Stimulated activated memory B cell treated with anti-CD40 and anti-IgM and Interleukin-4, amounts not matched to agents 10 μg/mL and 1 μg/mL and 100 μg/mL, for 72 hours (primary cell): ENCODE measurements around the gene POC1B.

Source experiments
- ATAC-seq: fragments of 150-1000 bp; cut with Tn5 transposase; 2 replicates; pipeline ENCODE4 v1.10.0; 2021
- H3K27ac Mint-ChIP-seq: one replicate; pipeline ENCODE4 v1.8.0; 2022; ENCODE audit warnings: mild to moderate bottlenecking, mixed read lengths
- H3K27me3 Mint-ChIP-seq: one replicate; pipeline ENCODE4 v1.8.0; 2022; ENCODE audit warnings: mixed read lengths
- H3K36me3 Mint-ChIP-seq: one replicate; pipeline ENCODE4 v1.8.0; 2022; ENCODE audit warnings: mixed read lengths
- H3K4me1 Mint-ChIP-seq: one replicate; pipeline ENCODE4 v1.8.0; 2022; ENCODE audit warnings: mixed read lengths
- H3K4me3 Mint-ChIP-seq: one replicate; pipeline ENCODE4 v1.8.0; 2022; ENCODE audit warnings: mild to moderate bottlenecking, moderate library complexity, mixed read lengths
- H3K9me3 Mint-ChIP-seq: one replicate; pipeline ENCODE4 v1.8.0; 2022; ENCODE audit warnings: mixed read lengths

The POC1B gene

DNA sequence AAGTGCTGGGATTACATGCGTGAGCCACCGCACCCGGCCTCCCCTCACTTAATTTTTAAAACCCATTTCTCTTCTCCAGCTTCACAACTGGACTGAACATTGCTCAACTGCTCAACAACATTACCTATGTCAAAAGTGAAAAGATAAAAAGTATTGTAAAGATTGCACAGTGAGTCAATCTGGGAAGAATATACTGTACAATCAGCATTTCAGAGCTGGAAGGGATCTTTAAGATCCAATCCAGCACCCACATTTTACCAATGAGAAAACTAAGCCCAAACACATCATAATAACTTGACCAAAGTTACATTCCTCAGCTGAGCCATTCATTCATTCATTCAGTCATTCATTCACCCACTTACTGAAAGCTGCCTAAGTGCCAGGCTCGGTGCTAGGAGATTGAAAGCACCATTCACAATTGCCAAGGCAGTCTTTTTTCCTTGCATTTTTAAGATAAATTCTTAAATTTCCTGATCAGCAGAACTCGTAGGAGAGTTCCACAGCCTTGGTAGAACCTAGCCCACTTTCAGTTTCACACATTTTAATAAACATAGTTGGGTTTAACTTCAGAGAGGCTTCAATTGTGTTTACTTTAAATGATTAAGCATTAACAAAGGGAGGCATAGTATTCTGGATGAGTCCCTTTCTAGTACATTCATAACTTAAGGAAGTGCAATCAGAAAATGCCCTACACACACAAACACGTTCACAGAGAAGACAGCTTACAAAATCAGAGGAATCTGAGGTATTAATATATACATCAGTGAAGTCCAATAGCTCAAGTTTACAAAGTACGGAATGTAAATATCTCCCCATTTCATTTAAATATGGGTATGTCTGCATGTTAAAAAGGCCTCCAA lies 4.3 kb downstream of the POC1B start:
- Mint-ChIP-seq H3K4me3 (peak overlapping the region; percentile 39), H3K4me1 (peaks cover 40% of the 10 kb centered on the region), H3K27ac (peak overlapping the region; percentile 35), H3K36me3 (peaks cover 19% of the 10 kb centered on the region), H3K27me3 (no peaks in the 10 kb centered on the region), H3K9me3 (no peaks in the 10 kb centered on the region)
- no peak for ATAC-seq

DNA sequence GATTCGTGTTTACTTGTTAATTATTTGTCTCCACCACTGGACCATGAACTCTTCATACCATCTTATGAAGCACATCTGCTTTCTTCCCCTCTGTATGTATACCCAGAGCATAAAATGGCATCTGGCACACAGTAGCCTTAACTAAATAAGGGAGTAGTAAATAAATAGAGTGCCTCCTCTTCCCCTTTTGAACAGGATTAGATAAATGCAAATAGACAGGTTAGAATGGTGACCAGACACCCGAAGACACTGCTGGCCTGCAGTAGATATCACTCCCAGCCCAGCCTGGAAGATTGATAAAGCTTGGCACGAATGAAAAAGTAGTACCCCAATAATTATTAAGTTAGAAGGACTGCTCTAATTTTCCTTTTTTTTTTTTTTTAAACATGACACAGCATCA lies 8.1 kb downstream of the POC1B start:
- ATAC-seq, result no peak

GRCh38 chr12:89516633-89517032 lies 9.2 kb downstream of the POC1B start:
- ATAC-seq, result no peak
- Mint-ChIP-seq H3K9me3 (no peaks in the 10 kb centered on the region), H3K27ac (no peak overlapping the region), H3K36me3 (peaks cover 4% of the 10 kb centered on the region), H3K27me3 (no peaks in the 10 kb centered on the region), H3K4me3 (no peak overlapping the region), H3K4me1 (peaks cover 15% of the 10 kb centered on the region)

More for the DNA sequence above, 8.1 kb downstream of the POC1B start:
- Mint-ChIP-seq H3K9me3 (no peaks in the 10 kb centered on the region), H3K4me3 (no peak overlapping the region), H3K4me1 (peaks cover 21% of the 10 kb centered on the region), H3K36me3 (peaks cover 6% of the 10 kb centered on the region), H3K27ac (no peak overlapping the region), H3K27me3 (no peaks in the 10 kb centered on the region)

DNA sequence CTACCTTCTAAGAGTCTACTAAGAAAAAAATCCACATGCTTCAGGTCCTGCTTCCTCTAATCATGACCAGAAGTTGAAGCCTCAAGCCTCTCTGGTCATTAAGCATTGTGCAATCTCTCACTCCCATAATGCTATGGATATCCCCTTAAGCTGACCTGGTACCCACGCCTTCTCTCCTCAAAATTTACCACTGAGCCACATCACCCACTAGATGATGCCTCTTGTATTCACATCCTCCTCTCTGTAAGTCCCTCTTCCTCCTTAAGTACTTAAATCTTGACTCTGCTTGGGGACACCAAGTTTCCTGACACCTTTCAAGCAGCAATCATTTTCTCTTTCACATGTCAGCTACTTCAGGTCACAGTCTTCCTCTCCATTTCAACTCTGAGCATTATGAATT lies 11.1 kb downstream of the POC1B start:
- H3K4me3 Mint-ChIP-seq, result no peak overlapping the region
- no peaks in the 10 kb centered on the region for H3K9me3 Mint-ChIP-seq
- H3K4me1 Mint-ChIP-seq, result peaks cover 8% of the 10 kb centered on the region
- no peak overlapping the region for H3K27ac Mint-ChIP-seq
- no peaks in the 10 kb centered on the region for H3K27me3 Mint-ChIP-seq
- ATAC-seq, result peak; percentile 65
- peaks cover 4% of the 10 kb centered on the region for H3K36me3 Mint-ChIP-seq

DNA sequence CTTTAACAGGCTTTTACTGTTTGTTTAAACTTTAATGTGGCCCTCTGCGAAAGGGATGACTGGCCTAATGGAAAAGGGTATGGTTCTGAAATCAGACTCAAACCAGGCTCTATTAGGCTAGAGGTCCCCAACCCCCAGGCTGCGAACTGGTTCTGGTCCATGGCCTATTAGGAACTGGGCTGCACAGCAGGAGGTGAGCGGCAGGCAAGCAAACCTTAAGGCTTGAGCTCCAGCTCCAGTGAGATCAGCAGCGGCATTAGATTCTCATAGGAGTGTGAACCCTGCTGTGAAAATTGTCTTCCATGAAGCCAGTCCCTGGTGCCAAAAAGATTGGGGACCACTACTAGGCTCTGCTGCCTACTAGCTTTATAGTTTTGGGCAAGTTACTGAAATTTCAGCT lies 12.3 kb downstream of the POC1B start:
- Mint-ChIP-seq H3K27me3 (no peaks in the 10 kb centered on the region), H3K4me3 (no peak overlapping the region), H3K36me3 (peaks cover 1% of the 10 kb centered on the region), H3K27ac (no peak overlapping the region), H3K9me3 (no peaks in the 10 kb centered on the region), H3K4me1 (peaks cover 3% of the 10 kb centered on the region)
- no peak for ATAC-seq

GRCh38 chr12:89507015-89507824 lies 18.6 kb downstream of the POC1B start:
- H3K9me3 Mint-ChIP-seq, result no peaks in the 10 kb centered on the region
- H3K36me3 Mint-ChIP-seq, result peaks cover 13% of the 10 kb centered on the region
- no peak for ATAC-seq
- H3K27me3 Mint-ChIP-seq, result no peaks in the 10 kb centered on the region
- no peak overlapping the region for H3K27ac Mint-ChIP-seq
- no peak overlapping the region for H3K4me3 Mint-ChIP-seq
- peaks cover 15% of the 10 kb centered on the region for H3K4me1 Mint-ChIP-seq

GRCh38 chr12:89506050-89506449 lies 19.8 kb downstream of the POC1B start:
- Mint-ChIP-seq H3K9me3 (no peaks in the 10 kb centered on the region), H3K4me1 (peaks cover 21% of the 10 kb centered on the region), H3K4me3 (no peak overlapping the region), H3K36me3 (peaks cover 24% of the 10 kb centered on the region), H3K27ac (no peak overlapping the region), H3K27me3 (no peaks in the 10 kb centered on the region)
- ATAC-seq, result no peak

GRCh38 chr12:89504560-89505346 lies 21.1 kb downstream of the POC1B start:
- no peak for ATAC-seq
- H3K4me1 Mint-ChIP-seq, result peaks cover 23% of the 10 kb centered on the region
- H3K27me3 Mint-ChIP-seq, result no peaks in the 10 kb centered on the region
- H3K27ac Mint-ChIP-seq, result no peak overlapping the region
- H3K9me3 Mint-ChIP-seq, result no peaks in the 10 kb centered on the region
- H3K4me3 Mint-ChIP-seq, result no peak overlapping the region
- H3K36me3 Mint-ChIP-seq, result peaks cover 34% of the 10 kb centered on the region

GRCh38 chr12:89501793-89502192 lies 24.1 kb downstream of the POC1B start:
- H3K9me3 Mint-ChIP-seq, result no peaks in the 10 kb centered on the region
- no peaks in the 10 kb centered on the region for H3K27me3 Mint-ChIP-seq
- no peak overlapping the region for H3K4me3 Mint-ChIP-seq
- peaks cover 23% of the 10 kb centered on the region for H3K4me1 Mint-ChIP-seq
- no peak overlapping the region for H3K27ac Mint-ChIP-seq
- H3K36me3 Mint-ChIP-seq, result peaks cover 45% of the 10 kb centered on the region
- ATAC-seq, result no peak

GRCh38 chr12:89499857-89500256 lies 26.0 kb downstream of the POC1B start:
- H3K27ac Mint-ChIP-seq, result no peak overlapping the region
- peaks cover 26% of the 10 kb centered on the region for H3K4me1 Mint-ChIP-seq
- no peak for ATAC-seq
- H3K4me3 Mint-ChIP-seq, result no peak overlapping the region
- H3K9me3 Mint-ChIP-seq, result no peaks in the 10 kb centered on the region
- H3K27me3 Mint-ChIP-seq, result no peaks in the 10 kb centered on the region
- peaks cover 43% of the 10 kb centered on the region for H3K36me3 Mint-ChIP-seq

- Mint-ChIP-seq H3K4me1 (peaks cover 37% of the 10 kb centered on the region), H3K9me3 (no peaks in the 10 kb centered on the region), H3K27me3 (no peaks in the 10 kb centered on the region), H3K36me3 (peaks cover 46% of the 10 kb centered on the region), H3K27ac (no peak overlapping the region), H3K4me3 (no peak overlapping the region)
- no peak for ATAC-seq
Measured at GRCh38 chr12:89497467-89497866, 28.4 kb downstream of the POC1B start.

- no peak for ATAC-seq
- Mint-ChIP-seq H3K9me3 (no peaks in the 10 kb centered on the region), H3K4me1 (peaks cover 37% of the 10 kb centered on the region), H3K4me3 (no peak overlapping the region), H3K27me3 (no peaks in the 10 kb centered on the region), H3K27ac (no peak overlapping the region), H3K36me3 (peaks cover 43% of the 10 kb centered on the region)
Measured at GRCh38 chr12:89497005-89497404, 28.8 kb downstream of the POC1B start.

- ATAC-seq, result peak; percentile 78
- Mint-ChIP-seq H3K36me3 (peaks cover 35% of the 10 kb centered on the region), H3K9me3 (no peaks in the 10 kb centered on the region), H3K4me3 (no peak overlapping the region), H3K4me1 (peaks cover 29% of the 10 kb centered on the region), H3K27ac (peak overlapping the region; percentile 72), H3K27me3 (no peaks in the 10 kb centered on the region)
Measured at GRCh38 chr12:89494411-89495231, 31.2 kb downstream of the POC1B start.

DNA sequence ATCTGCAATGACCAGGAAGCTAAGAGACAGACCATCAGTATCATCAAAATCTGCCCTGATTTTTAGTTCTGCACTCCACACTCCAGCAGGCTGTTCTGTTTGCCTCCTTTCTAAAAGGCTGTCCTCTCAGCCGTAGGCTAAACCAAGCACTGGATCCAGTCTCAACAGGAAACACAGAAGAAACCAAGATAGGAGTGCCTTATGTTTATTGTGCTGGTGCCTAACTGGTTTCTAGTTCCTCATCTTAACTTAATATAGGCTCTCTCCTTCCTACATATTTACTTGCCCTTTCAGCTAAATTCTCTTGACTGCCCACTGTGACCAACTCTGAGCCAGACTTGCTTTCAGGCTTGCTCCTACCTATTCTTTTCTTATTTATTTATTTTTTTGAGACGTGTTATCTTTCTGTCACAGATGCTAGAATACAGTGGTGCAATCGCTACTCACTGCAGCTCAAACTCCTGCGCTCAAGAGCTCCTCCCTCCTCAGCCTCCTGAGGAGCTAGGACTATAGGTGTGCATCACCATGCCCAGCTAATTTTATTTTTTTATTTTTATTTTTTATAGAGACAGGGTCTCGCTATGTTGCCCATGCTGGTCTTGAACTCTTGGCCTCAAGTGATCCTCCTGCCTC lies 32.1 kb downstream of the POC1B start:
- Mint-ChIP-seq H3K36me3 (peaks cover 27% of the 10 kb centered on the region), H3K27me3 (no peaks in the 10 kb centered on the region), H3K4me3 (no peak overlapping the region), H3K27ac (peak overlapping the region; percentile 72), H3K9me3 (no peaks in the 10 kb centered on the region), H3K4me1 (peaks cover 29% of the 10 kb centered on the region)
- peak; percentile 74 for ATAC-seq
